Stimulated activated naive B cell treated with anti-CD40 and anti-IgM and Interleukin-4, amounts not matched to agents 10 μg/mL and 1 μg/mL and 100 μg/mL, for 72 hours (primary cell): ENCODE results near the gene HNRNPUL1.
"Not testable (repeated sequence)": the region's sequence is repeated elsewhere in the genome, so short reads cannot be mapped to it uniquely, and the experiment has no call there.

Experiments
- ATAC-seq, 2 donors: fragments of 150-1000 bp; cut with Tn5 transposase; replicated peaks; 2 replicates each; pipeline ENCODE4 v1.10.0; 2021; ENCODE audit warnings: moderate library complexity in 1 of 2
- DNase-seq: peaks from one replicate; pipeline ENCODE4 v3.0.0; 2021
- H3K27ac Mint-ChIP-seq: one replicate; pipeline ENCODE4 v1.8.0; 2022; ENCODE audit warnings: mild to moderate bottlenecking, mixed read lengths
- H3K27me3 Mint-ChIP-seq, 2 donors: one replicate each; pipeline ENCODE4 v1.8.0; 2022; ENCODE audit warnings: mixed read lengths in 2 of 2
- H3K36me3 Mint-ChIP-seq, 2 donors: one replicate each; pipeline ENCODE4 v1.8.0; 2022; ENCODE audit warnings: mixed read lengths in 2 of 2, mild to moderate bottlenecking in 1 of 2
- H3K4me1 Mint-ChIP-seq, 2 donors: one replicate each; pipeline ENCODE4 v1.8.0; 2022; ENCODE audit warnings: mixed read lengths in 2 of 2, mild to moderate bottlenecking in 1 of 2
- H3K4me3 Mint-ChIP-seq, 2 donors: one replicate each; pipeline ENCODE4 v1.8.0; 2022; ENCODE audit warnings: mild to moderate bottlenecking in 2 of 2, mixed read lengths in 2 of 2, moderate library complexity in 1 of 2
- H3K9me3 Mint-ChIP-seq, 2 donors: one replicate each; pipeline ENCODE4 v1.8.0; 2022; ENCODE audit warnings: mixed read lengths in 2 of 2, mild to moderate bottlenecking in 1 of 2

Gene HNRNPUL1

DNA sequence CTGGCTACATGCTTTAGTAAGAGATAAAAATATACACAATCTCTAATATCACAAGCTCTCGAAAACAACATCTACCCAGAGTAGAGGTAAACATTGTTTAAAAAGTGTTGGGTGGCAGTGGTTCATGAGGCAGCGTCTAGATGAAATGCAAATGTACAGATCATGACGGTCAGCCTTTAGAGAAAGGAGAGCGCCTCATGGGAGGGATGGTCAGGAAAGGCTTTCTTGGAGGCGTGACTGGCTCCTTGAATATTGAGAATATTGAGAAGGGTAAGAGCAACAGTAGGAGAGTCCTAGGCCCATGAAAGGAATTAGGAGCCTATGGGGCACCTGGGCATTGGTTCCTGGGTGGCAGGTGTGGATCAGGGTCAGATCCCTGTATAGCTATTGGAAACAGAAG is 10.6 kb downstream of the HNRNPUL1 start:
- peaks cover 0 to 5% of the 10 kb centered on the region in 2 donors for H3K4me1 Mint-ChIP-seq
- ATAC-seq, result no peak
- no peaks in the 10 kb centered on the region for H3K27me3 Mint-ChIP-seq
- peaks cover 41 to 69% of the 10 kb centered on the region in 2 donors for H3K36me3 Mint-ChIP-seq
- H3K9me3 Mint-ChIP-seq, result no peaks in the 10 kb centered on the region
- H3K4me3 Mint-ChIP-seq, result no peak overlapping the region
- H3K27ac Mint-ChIP-seq, result peak overlapping the region; percentile 89
- no peak for DNase-seq

DNA sequence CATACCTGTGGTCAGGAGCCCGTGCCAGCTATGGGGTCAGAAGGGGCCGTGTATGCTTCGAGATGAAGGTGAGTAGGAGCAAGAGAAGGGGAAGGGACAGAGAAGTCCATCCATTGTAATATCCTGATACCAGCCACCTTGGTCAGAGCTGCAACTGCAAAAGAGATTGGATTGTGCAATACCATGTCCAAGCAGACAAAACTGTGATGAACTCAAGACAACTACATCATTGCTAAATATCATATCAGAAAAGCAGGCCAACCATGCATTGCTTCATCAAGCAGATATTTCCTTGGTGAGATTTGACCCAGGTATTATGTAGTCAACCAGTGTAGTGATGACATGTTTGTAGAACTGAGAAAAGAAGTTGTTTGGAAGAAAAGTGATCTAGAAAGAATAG is 12.1 kb downstream of the HNRNPUL1 start:
- Mint-ChIP-seq H3K27me3 (no peaks in the 10 kb centered on the region), H3K36me3 (peaks cover 44 to 76% of the 10 kb centered on the region in 2 donors), H3K4me3 (no peak overlapping the region), H3K27ac (no peak overlapping the region), H3K9me3 (no peaks in the 10 kb centered on the region), H3K4me1 (peaks cover 0 to 5% of the 10 kb centered on the region in 2 donors)
- no peak for DNase-seq
- ATAC-seq, result no peak

DNA sequence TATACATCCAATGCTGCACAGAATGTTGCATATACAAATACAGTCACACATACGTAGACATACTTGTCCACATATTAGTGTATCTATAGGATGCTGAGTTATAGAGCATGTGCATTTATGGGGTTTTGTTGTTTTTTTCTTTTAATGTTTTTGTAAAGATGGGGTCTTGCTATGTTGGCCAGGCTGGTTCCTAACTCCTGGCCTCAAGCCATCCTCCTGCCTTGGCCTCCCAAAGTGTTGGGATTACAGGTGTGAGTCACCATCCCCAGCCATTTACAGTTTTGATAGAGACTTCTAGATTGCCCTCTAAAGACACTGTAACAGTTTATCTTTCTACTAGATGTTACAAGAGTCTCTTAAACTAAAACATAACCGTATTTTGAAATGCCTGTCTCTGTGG is 14.3 kb downstream of the HNRNPUL1 start:
- Mint-ChIP-seq H3K4me3 (no peak overlapping the region), H3K27ac (no peak overlapping the region), H3K36me3 (peaks cover 37 to 63% of the 10 kb centered on the region in 2 donors), H3K9me3 (no peaks in the 10 kb centered on the region), H3K27me3 (no peaks in the 10 kb centered on the region), H3K4me1 (peaks cover 0 to 4% of the 10 kb centered on the region in 2 donors)
- ATAC-seq, result no peak
- DNase-seq, result no peak

DNA sequence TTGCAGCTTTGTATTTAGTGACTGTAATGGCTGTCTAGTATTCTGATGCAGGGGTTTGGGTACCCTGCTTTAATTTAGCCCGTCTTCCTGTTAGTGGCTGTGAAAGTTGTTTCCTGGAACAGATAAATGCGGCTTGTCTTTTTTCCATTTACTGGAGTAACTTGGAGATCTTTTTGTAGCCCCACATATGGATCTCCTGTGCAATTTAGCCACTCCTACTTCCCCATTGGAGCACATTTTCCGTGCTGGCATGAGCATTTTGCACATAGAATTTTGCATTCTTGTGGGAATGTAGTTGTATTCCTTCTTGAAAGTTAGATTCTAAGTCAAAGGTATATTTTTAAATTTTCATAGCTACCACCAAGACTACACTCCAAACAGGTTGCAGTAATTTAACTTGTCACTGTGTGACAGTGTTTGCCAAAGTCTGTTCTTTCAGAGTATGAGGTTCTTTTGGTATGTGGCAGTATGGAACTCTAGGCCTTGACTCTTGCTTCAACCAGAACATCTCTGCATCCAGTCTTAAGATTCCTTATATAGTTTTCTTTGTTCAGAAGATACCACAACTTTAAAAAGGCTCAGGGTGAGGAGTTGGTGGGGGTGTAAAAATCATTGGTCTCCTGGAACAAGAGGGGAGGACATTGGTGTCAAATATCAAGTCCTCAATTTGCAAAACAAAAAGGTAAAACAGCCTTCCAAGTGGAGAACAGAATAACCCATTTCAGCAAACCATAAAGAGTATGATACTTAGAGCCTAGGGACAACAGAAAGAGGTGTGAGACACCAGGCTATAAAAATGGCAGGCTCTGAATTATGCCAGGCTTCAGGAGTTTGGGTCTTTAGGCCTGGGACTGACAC is 24.7 kb downstream of the HNRNPUL1 start:
- no peak overlapping the region for H3K4me3 Mint-ChIP-seq
- peaks cover 34 to 46% of the 10 kb centered on the region in 2 donors for H3K36me3 Mint-ChIP-seq
- H3K9me3 Mint-ChIP-seq, result no peaks in the 10 kb centered on the region
- H3K4me1 Mint-ChIP-seq, result no peaks in the 10 kb centered on the region
- H3K27me3 Mint-ChIP-seq, result no peaks in the 10 kb centered on the region
- ATAC-seq (no peak), DNase-seq (no peak)
- H3K27ac Mint-ChIP-seq, result no peak overlapping the region

DNA sequence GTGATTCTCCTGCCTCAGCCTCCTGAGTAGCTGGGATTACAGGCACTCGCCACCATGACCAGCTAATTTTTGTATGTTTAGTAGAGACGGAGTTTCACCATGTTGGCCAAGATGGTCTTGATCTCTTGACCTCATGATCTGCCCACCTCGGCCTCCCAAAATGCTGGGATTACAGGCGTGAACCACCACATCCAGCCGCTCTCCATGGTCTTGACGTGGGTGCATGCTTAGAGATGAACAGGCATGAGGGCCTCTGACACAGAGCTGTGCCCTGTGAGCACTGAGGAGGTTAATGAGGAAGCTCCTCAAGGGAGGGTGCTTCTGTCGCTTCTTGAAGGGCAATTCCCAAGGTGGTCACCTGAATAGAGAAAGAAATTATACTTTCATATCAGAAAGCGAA is 25.6 kb downstream of the HNRNPUL1 start:
- DNase-seq, H3K9me3 Mint-ChIP-seq, ATAC-seq, H3K27ac Mint-ChIP-seq, H3K27me3 Mint-ChIP-seq, H3K4me1 Mint-ChIP-seq, H3K4me3 Mint-ChIP-seq: not testable (repeated sequence)
- peaks cover 40 to 48% of the 10 kb centered on the region in 2 donors for H3K36me3 Mint-ChIP-seq

DNA sequence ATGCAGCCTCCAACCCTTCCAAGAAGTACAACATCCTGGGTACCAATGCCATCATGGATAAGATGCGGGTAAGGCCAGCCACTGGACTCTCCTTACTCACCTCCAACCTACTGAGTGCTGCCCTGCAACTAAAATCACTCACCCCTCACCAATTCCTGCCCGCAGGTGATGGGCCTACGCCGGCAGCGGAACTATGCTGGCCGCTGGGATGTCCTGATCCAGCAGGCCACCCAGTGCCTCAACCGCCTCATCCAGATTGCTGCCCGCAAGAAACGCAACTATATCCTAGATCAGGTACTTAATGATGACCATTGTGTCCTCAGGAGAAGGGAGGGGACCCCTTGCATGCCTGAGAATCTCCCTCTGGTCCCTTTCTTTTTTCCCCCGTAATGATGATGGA is 30.2 kb downstream of the HNRNPUL1 start:
- H3K9me3 Mint-ChIP-seq, result no peaks in the 10 kb centered on the region

DNA sequence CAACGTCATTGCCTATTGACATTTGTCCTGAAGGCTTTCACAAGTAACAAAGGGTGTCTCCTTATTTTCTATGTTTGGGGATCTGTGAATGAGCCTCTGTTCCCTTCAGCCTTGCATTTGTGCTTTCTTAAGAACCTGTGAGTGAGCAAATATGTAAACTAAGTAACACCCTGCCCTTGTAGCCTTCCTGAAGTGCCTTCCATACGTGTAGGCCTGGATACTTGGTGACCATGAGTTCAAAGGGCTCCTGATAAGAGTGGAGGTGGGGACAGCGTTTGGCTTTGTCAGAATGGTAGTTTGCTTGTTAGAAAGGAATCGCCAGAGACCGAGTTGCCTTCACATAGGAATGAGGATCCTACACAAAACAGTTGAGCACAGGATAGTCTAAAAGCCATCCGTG is 31.3 kb downstream of the HNRNPUL1 start:
- no peaks in the 10 kb centered on the region for H3K27me3 Mint-ChIP-seq
- H3K36me3 Mint-ChIP-seq, result peaks cover 68 to 77% of the 10 kb centered on the region in 2 donors
- H3K27ac Mint-ChIP-seq, result peak overlapping the region; percentile 93
- DNase-seq, result no peak
- H3K9me3 Mint-ChIP-seq, result no peaks in the 10 kb centered on the region
- ATAC-seq, result no peak
- no peak overlapping the region for H3K4me3 Mint-ChIP-seq
- H3K4me1 Mint-ChIP-seq, result peaks cover 31 to 50% of the 10 kb centered on the region in 2 donors

More for the DNA sequence above, 30.2 kb downstream of the HNRNPUL1 start:
- H3K4me3 Mint-ChIP-seq, result no peak overlapping the region
- peak overlapping the region; percentile 47 for H3K27ac Mint-ChIP-seq
- no peak for ATAC-seq
- DNase-seq, result no peak
- H3K27me3 Mint-ChIP-seq, result no peaks in the 10 kb centered on the region
- H3K36me3 Mint-ChIP-seq, result peaks cover 63 to 72% of the 10 kb centered on the region in 2 donors
- peaks cover 30 to 39% of the 10 kb centered on the region in 2 donors for H3K4me1 Mint-ChIP-seq

DNA sequence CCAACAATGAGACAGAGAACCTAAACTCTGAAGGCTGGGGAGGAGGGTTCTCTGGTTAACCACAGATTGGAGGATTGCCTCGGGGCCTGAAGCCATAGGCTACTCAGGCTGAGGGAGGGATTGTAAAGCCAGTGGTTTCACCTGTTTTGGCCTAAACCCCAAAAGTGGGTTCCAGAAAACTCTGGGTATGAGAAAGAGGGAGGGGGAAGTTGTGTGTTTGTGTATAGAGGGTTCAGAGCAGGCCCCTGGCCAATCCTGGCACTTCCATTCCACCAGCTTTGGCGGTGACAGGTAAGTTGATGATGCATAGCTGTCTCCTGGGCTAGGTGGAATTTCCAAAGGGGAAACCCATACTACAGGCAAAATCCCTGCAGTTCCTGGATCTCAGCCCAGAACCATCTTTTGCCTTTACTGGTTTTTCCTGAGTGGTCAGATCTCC is 32.3 kb downstream of the HNRNPUL1 start:
- DNase-seq (no peak), ATAC-seq (peak in 1 of 2 donors; percentile 10)
- Mint-ChIP-seq H3K36me3 (peaks cover 67 to 76% of the 10 kb centered on the region in 2 donors), H3K27ac (peak overlapping the region; percentile 93), H3K4me3 (no peak overlapping the region), H3K4me1 (peaks cover 36 to 53% of the 10 kb centered on the region in 2 donors), H3K27me3 (no peaks in the 10 kb centered on the region), H3K9me3 (no peaks in the 10 kb centered on the region)

DNA sequence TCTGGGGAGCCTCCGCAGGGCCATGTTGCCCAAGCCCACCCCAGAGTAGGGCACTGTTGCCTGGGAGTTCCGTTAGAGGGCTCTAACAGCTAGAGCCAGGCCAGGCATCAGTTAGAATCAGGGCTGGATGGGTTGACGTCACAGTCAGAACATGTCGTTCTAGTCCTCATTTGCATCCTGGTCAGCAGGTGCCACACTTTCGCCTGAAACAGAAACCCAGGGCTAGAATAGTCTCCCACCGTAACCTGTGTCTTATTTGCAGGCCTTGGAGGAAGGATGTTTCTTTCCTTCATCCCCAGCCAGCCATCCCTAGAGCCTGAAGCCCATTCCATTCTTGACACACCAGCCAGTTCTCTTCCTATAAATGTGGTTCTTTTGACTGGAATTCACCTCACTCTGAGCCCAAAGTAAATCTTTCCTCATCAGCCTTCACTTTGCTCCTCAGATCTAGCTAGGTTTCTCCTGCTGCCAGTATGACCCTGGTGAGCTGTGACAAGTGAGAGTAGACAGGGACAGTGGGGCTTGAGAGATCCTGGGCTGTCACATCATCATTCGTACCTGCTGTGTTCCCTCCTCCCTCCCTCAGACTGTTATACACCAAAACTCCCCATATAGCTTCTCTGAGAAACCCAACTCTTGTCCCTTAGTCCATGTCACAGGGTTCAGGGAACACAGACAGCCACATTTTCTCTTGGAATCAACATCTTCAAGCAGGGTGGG is 33.6 kb downstream of the HNRNPUL1 start:
- Mint-ChIP-seq H3K27ac (peak overlapping the region; percentile 93), H3K4me1 (peaks cover 44 to 67% of the 10 kb centered on the region in 2 donors), H3K9me3 (no peaks in the 10 kb centered on the region), H3K36me3 (peaks cover 67 to 76% of the 10 kb centered on the region in 2 donors), H3K27me3 (no peaks in the 10 kb centered on the region), H3K4me3 (peak overlapping the region in 1 of 2 donors; percentile 10)
- ATAC-seq (peak; percentile 73 to 77), DNase-seq (peak; percentile 39)

DNA sequence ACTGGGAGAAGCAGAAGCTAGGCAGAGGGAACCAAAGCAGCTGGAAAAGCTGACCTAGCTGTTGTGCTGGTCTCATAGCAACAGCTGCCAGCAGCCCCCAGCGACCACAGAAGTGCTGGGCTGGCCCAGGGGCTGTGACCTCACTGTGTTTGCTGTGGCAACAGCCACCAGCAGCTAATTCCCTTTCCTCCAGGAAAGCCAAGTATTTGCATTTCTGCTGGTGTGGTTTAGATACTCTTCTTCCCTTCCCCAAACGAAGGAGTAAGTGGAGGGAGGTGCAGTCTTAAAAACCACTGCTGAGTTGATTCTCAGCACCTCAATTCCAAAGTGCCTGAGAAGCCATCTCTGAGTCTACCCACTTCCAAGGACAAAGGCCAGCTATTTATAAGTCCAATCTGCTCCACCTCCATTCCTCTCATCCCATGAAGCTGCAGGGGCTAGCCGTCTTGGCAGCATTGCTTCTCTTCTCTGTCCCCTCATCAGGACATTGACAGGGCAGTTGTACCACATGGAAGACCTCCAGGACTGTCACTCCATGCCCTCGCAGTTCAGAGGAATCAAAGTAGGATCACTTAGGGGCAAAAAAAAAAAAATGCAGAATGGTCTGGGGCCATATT is 34.3 kb downstream of the HNRNPUL1 start:
- H3K4me1 Mint-ChIP-seq, result peaks cover 46 to 71% of the 10 kb centered on the region in 2 donors
- H3K9me3 Mint-ChIP-seq, result no peaks in the 10 kb centered on the region
- DNase-seq (peak; percentile 35), ATAC-seq (peak; percentile 42 to 45)
- peaks cover 67 to 76% of the 10 kb centered on the region in 2 donors for H3K36me3 Mint-ChIP-seq
- no peaks in the 10 kb centered on the region for H3K27me3 Mint-ChIP-seq
- H3K4me3 Mint-ChIP-seq, result no peak overlapping the region
- H3K27ac Mint-ChIP-seq, result peak overlapping the region; percentile 93

DNA sequence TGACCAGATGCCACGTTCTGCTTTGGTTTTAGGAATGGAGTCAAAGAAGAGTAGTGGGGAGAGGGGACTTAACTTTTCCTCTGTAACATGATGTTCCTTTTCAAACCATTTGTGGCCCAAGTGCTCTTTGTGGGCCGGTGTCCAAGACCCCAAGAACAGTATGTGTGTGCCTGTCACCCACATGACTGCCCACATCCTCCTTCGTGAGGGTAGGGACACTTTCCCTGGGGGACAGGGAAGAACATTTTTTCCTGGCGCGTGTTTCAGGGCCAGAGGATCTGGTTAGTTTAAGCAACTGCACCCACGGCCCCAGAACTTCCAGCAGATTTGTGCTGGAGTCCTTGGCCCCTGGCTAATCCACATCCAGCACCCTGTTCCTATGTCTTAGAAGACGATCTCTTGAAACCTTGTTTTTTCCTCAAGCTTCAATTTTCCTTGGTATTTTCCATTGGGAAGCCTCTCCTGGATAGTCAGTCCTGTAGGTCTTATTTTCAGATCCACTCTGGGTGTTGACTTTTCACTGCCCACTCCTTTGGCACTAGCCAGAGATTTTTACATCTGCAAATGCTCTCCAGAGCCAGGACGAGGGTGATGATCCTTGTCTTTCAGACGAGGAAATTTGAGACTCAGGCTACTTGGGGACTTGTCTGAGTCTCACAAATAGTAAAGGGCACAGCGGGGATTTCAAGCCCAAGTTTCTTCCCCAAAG is 35.0 kb downstream of the HNRNPUL1 start:
- Mint-ChIP-seq H3K27me3 (no peaks in the 10 kb centered on the region), H3K4me1 (peaks cover 46 to 77% of the 10 kb centered on the region in 2 donors), H3K9me3 (no peaks in the 10 kb centered on the region), H3K27ac (peak overlapping the region; percentile 93), H3K4me3 (no peak overlapping the region), H3K36me3 (peaks cover 67 to 79% of the 10 kb centered on the region in 2 donors)
- no peak for ATAC-seq
- DNase-seq, result no peak

DNA sequence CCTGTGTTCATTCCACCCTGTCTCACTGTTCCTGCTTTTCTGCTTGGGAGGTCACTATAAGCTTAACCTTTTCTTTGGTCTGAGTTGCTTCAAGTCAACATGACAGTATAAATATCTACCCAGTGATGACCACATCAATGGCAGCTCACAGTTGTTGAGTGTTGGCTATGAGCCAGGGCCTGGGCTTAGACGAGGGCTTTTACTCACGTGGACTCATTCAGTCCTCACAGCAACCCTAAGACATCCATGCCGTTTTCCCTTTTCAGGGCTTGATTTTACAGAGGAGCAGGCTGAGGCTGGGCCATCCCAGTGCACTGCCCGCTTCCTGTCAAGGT is 35.5 kb downstream of the HNRNPUL1 start:
- DNase-seq, result no peak
- Mint-ChIP-seq H3K4me3 (no peak overlapping the region), H3K9me3 (no peaks in the 10 kb centered on the region), H3K36me3 (peaks cover 68 to 79% of the 10 kb centered on the region in 2 donors), H3K4me1 (peaks cover 46 to 80% of the 10 kb centered on the region in 2 donors), H3K27ac (peak overlapping the region; percentile 65), H3K27me3 (no peaks in the 10 kb centered on the region)
- ATAC-seq, result no peak

DNA sequence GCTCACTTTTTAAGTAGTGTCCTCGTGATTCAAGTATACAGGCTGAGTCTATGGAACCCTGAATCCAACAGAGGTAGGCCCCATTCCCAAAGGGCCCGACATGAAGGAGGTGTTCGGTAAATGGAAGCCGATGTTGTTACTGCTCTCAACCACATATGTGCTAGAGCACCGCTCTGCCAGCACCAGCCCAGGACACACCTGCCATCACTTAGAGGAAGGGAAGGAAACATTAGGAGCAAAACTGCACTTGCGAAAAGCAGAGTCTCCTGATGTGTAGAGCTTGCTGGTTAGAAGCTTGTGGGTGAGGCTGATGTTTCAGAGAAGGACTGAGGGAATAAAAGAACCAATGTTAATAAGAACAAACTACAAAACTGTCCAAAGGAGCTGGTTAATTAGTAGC is 36.4 kb downstream of the HNRNPUL1 start:
- Mint-ChIP-seq H3K4me1 (peaks cover 45 to 80% of the 10 kb centered on the region in 2 donors), H3K9me3 (no peaks in the 10 kb centered on the region), H3K4me3 (no peak overlapping the region), H3K27ac (peak overlapping the region; percentile 59), H3K27me3 (no peaks in the 10 kb centered on the region), H3K36me3 (peaks cover 64 to 78% of the 10 kb centered on the region in 2 donors)
- ATAC-seq (no peak), DNase-seq (no peak)
